Measurements from ENCODE around the gene MYO3B. TPM values are rescaled to one million over a fixed set of nuclear protein-coding genes. Genes with fewer than 3 reads are reported as not detected.

MYO3B gene
- total RNA-seq, 4 donors from 2014 or later: 6.0 to 7.4 (median 7.2) TPM

DNA sequence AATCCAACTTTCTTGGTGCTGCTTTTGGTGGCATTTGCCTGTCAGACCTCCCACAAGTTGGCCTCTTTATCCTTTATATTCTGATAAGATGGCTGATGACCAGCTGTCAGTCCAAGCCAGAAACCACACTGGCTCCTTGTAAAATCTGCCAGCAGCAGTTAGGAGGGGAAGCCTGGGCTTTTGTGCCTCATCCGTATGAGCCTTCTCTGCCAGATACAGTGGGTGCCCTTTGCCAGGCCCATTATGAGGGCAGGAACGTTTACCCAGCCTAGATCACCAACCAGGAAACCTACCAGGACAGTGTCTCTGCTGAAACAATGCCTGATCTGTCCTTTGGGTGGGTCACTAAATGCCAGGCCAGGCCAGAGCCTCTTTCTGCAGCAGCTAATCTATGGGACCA, 334.3 kb downstream of the MYO3B start:
- Histone ChIP-seq H3K4me1 (no peaks in the 10 kb centered on the region), H3K27ac (no peak overlapping the region), H3K27me3 (no peaks in the 10 kb centered on the region), H3K36me3 (no peaks in the 10 kb centered on the region), H3K9me3 (no peaks in the 10 kb centered on the region), H3K4me3 (replicated peaks in 1 of 3) (no peak overlapping the region)
- WGBS, 2 donors: 60 to 63% methylated on average over 2 of the region's 2 CpGs
- intact Hi-C loops (cut with DNase I): no loop called here
- TF ChIP-seq, protein P1, sequence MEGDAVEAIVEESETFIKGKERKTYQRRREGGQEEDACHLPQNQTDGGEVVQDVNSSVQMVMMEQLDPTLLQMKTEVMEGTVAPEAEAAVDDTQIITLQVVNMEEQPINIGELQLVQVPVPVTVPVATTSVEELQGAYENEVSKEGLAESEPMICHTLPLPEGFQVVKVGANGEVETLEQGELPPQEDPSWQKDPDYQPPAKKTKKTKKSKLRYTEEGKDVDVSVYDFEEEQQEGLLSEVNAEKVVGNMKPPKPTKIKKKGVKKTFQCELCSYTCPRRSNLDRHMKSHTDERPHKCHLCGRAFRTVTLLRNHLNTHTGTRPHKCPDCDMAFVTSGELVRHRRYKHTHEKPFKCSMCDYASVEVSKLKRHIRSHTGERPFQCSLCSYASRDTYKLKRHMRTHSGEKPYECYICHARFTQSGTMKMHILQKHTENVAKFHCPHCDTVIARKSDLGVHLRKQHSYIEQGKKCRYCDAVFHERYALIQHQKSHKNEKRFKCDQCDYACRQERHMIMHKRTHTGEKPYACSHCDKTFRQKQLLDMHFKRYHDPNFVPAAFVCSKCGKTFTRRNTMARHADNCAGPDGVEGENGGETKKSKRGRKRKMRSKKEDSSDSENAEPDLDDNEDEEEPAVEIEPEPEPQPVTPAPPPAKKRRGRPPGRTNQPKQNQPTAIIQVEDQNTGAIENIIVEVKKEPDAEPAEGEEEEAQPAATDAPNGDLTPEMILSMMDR (IDR thresholded peaks at IDR 0.05): no peak
- TF ChIP-seq POLR2A (IDR thresholded peaks at IDR 0.05): no peak
- no peak for DNase-seq

DNA sequence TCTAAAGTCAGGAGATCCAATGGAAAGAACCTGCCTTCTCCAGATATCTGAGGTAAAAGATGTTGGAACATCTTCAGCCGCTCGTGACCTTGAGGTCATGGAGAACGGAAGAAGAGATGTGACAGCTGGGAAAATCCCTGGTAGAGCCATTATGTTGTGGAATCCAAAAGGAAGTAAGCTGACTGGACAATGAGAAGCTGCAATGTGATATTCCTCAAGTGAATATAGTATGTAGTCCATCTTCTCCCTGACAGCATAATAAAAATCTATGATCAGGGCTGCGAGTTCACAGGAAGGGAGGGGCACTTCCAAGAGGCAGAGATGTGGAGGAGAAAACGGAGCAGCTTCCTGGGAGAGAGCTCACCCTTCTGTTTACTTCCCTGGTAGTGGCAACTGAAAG, 336.2 kb downstream of the MYO3B start:
- Histone ChIP-seq H3K27me3 (no peaks in the 10 kb centered on the region), H3K27ac (no peak overlapping the region), H3K4me3 (replicated peaks in 1 of 3) (no peak overlapping the region), H3K4me1 (no peaks in the 10 kb centered on the region), H3K36me3 (no peaks in the 10 kb centered on the region), H3K9me3 (no peaks in the 10 kb centered on the region)
- TF ChIP-seq POLR2A (IDR thresholded peaks at IDR 0.05): no peak
- TF ChIP-seq, protein P1 (IDR thresholded peaks at IDR 0.05): no peak
- DNase-seq: no peak
- WGBS, 2 donors: 68 to 72% methylated on average over 5 of the region's 5 CpGs
- intact Hi-C loops (cut with DNase I): no loop called here

DNA sequence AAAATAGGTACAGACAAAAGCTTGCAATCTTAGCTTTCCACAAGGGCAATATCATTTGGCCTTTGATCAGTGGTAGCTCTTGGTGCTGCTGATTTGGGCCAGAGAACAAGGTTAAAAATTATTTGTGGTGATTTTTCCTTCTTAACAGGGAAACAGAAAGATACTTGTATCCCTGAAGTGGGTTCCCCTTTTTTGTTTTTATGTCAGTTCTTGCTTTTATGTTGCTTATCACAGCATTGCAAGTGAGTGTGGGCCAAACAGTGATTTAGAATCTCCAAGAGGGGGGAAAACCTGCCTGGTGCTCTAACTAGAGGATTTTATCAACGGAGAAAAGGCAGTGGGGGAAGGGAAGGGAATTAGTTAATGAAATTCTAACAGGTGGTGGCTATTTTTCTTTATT, 339.6 kb downstream of the MYO3B start:
- no peaks in the 10 kb centered on the region for H3K27me3 ChIP-seq
- H3K4me1 ChIP-seq: no peaks in the 10 kb centered on the region
- H3K4me3 ChIP-seq (replicated peaks in 1 of 3): no peak overlapping the region
- DNase-seq: no peak
- H3K9me3 ChIP-seq: no peaks in the 10 kb centered on the region
- no peak overlapping the region for H3K27ac ChIP-seq
- WGBS, 2 donors: 42 to 48% methylated on average over 1 of the region's 1 CpG
- TF ChIP-seq POLR2A (IDR thresholded peaks at IDR 0.05): no peak
- TF ChIP-seq, protein P1 (IDR thresholded peaks at IDR 0.05): no peak
- intact Hi-C loops (cut with DNase I): no loop called here
- no peaks in the 10 kb centered on the region for H3K36me3 ChIP-seq

DNA sequence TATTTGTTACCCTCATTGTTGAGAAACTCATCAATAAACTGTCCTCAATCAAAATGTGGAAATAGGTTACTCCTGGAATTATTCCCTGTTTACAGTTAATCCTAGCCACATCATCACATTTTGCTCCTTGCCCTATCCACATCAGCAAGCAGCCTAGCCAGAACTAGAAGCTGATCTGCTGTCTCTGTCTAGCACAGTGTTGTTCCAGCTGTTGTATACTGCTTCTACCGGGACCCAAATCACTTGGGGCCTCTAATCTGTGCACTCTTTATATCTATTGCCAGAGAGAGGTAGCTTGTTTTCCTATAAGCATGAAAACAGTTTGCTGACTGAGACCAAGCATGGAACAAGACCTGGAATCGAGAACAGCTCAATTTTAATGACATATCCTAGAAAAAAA, 341.0 kb downstream of the MYO3B start:
- intact Hi-C loops (cut with DNase I): no loop called here
- TF ChIP-seq POLR2A (IDR thresholded peaks at IDR 0.05): no peak
- TF ChIP-seq, protein P1 (IDR thresholded peaks at IDR 0.05): no peak

DNA sequence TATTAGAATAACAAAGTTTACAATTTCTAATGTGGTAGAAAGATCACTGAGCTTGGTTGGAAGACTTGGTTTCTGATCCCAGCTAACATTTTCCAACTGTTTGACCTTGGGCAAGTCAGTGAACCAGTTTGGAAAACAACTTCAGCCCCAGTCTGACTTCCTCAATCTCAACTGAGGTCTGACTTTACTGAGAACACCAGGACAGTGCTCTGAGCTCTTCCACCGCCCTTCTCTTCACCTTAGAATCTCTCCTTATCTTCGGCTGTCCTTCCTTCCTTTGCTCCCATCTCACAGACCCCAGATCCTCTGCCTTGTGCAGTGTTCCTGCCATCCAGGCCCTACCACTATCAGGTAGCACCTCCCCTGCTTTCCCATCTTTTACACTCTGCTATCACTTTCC, 343.4 kb downstream of the MYO3B start:
- no peak overlapping the region for H3K4me3 ChIP-seq (replicated peaks in 1 of 3)
- no peak for DNase-seq
- H3K27me3 ChIP-seq: no peaks in the 10 kb centered on the region
- H3K36me3 ChIP-seq: no peaks in the 10 kb centered on the region
- TF ChIP-seq, protein P1 (IDR thresholded peaks at IDR 0.05): no peak
- TF ChIP-seq POLR2A (IDR thresholded peaks at IDR 0.05): no peak
- no peak overlapping the region for H3K27ac ChIP-seq
- H3K4me1 ChIP-seq: peaks cover 4 to 17% of the 10 kb centered on the region in 2 donors
- WGBS, 2 donors: 92 to 93% methylated on average over 2 of the region's 2 CpGs
- no peaks in the 10 kb centered on the region for H3K9me3 ChIP-seq
- intact Hi-C loops (cut with DNase I): no loop called here

More for the DNA sequence above, 341.0 kb downstream of the MYO3B start:
- H3K36me3 ChIP-seq: no peaks in the 10 kb centered on the region
- WGBS, 2 donors: 74 to 94% methylated on average over 2 of the region's 2 CpGs
- no peak for DNase-seq
- H3K4me1 ChIP-seq: no peaks in the 10 kb centered on the region
- H3K27me3 ChIP-seq: no peaks in the 10 kb centered on the region
- H3K4me3 ChIP-seq (replicated peaks in 1 of 3): no peak overlapping the region
- H3K9me3 ChIP-seq: no peaks in the 10 kb centered on the region
- H3K27ac ChIP-seq: no peak overlapping the region
